Hepatocyte (in vitro differentiated cells): ENCODE data around the gene ZNF398.

Experiments
- EZH2 ChIP-seq: fragments of 200-600 bp; sonication (generic); IDR thresholded peaks from 2 replicates; pipeline ENCODE4 v1.6.1; 2016; ENCODE audit warnings: antibody characterized with exemption, mild to moderate bottlenecking, borderline replicate concordance
- EZH2phosphoT487 ChIP-seq: fragments of 200-600 bp; sonication (generic); IDR thresholded peaks from one replicate; pipeline ENCODE4 v1.6.1; 2018; ENCODE audit warnings: antibody characterized with exemption, mild to moderate bottlenecking, low read depth, moderate library complexity; ENCODE audit not compliant: unreplicated experiment, severe bottlenecking
- TF ChIP-seq, protein P1 (sequence below): fragments of 200-600 bp; sonication (generic); IDR thresholded peaks from 2 replicates; pipeline ENCODE4 v1.5.1; 2016; ENCODE audit warnings: antibody characterized with exemption, mild to moderate bottlenecking; ENCODE audit not compliant: poor library complexity

- TF ChIP-seq, protein P1, sequence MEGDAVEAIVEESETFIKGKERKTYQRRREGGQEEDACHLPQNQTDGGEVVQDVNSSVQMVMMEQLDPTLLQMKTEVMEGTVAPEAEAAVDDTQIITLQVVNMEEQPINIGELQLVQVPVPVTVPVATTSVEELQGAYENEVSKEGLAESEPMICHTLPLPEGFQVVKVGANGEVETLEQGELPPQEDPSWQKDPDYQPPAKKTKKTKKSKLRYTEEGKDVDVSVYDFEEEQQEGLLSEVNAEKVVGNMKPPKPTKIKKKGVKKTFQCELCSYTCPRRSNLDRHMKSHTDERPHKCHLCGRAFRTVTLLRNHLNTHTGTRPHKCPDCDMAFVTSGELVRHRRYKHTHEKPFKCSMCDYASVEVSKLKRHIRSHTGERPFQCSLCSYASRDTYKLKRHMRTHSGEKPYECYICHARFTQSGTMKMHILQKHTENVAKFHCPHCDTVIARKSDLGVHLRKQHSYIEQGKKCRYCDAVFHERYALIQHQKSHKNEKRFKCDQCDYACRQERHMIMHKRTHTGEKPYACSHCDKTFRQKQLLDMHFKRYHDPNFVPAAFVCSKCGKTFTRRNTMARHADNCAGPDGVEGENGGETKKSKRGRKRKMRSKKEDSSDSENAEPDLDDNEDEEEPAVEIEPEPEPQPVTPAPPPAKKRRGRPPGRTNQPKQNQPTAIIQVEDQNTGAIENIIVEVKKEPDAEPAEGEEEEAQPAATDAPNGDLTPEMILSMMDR: no peak
- TF ChIP-seq EZH2 (no peak), EZH2phosphoT487 (no peak)
These were observed 33.6 kb downstream of the ZNF398 start for GRCh38 chr7:149180722-149181449.
